Kidney epithelial cell (primary cell): ENCODE results near the gene GRHPR. TPM values are rescaled to one million over a fixed set of nuclear protein-coding genes. Genes with fewer than 3 reads are reported as not detected.
"Not testable (repeated sequence)": the region's sequence is repeated elsewhere in the genome, so short reads cannot be mapped to it uniquely, and the experiment has no call there.

ENCODE experiments used
- DNase-seq: peaks from one replicate; pipeline ENCODE4 v3.0.0-alpha.2; 2010; ENCODE audit warnings: low read depth
- H3K27me3 ChIP-seq: 2 replicates; pipeline ENCODE4 v1.6.0; 2011; ENCODE audit warnings: low read length; ENCODE audit not compliant: control insufficient read depth, insufficient read depth
- H3K36me3 ChIP-seq: 2 replicates; pipeline ENCODE4 v1.5.1; 2011; ENCODE audit warnings: low read length; ENCODE audit not compliant: control insufficient read depth, insufficient read depth
- H3K4me3 ChIP-seq: 2 replicates; pipeline ENCODE4 v1.5.1; 2011; ENCODE audit warnings: low read depth, mild to moderate bottlenecking, control low read depth, low read length
- total RNA-seq: library from RNA; depleted of rRNA; stranded (reverse); fragments of >200 nt; gene quantifications from 2 replicates; pipeline ENCODE4 v1.2.3, GENCODE V29; 2015
- TF ChIP-seq, protein P1 (sequence below): IDR thresholded peaks from 2 replicates; pipeline ENCODE4 v1.5.1; 2011; ENCODE audit warnings: mild to moderate bottlenecking, moderate library complexity, low read length, control low read depth, inconsistent platforms; ENCODE audit not compliant: insufficient read depth, poor library complexity, severe bottlenecking

The GRHPR gene
- total RNA-seq, 1 donor from 2014 or later: 142 TPM

DNA sequence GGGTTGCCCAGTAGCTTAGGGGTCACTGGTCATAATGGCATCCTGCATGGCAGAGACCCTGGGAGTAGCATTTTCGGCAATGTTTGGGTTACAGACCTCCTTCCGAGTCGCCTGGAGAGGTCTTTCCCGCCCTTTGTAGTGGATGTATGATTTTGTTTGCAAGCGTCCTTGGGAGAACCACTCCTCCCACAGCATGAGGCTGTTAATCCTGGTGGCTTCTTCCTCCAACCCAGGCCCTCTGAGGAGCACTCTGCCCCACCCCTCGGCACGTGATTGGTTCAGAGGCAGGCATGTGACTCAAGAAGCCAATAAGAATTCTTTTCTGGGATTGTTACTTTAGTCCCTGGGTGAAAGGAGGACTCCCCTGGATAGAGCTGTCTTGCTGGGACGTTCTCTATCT, 30.2 kb upstream of the GRHPR start:
- H3K27me3 ChIP-seq: peaks cover 3% of the 10 kb centered on the region
- no peaks in the 10 kb centered on the region for H3K36me3 ChIP-seq
- TF ChIP-seq, protein P1, sequence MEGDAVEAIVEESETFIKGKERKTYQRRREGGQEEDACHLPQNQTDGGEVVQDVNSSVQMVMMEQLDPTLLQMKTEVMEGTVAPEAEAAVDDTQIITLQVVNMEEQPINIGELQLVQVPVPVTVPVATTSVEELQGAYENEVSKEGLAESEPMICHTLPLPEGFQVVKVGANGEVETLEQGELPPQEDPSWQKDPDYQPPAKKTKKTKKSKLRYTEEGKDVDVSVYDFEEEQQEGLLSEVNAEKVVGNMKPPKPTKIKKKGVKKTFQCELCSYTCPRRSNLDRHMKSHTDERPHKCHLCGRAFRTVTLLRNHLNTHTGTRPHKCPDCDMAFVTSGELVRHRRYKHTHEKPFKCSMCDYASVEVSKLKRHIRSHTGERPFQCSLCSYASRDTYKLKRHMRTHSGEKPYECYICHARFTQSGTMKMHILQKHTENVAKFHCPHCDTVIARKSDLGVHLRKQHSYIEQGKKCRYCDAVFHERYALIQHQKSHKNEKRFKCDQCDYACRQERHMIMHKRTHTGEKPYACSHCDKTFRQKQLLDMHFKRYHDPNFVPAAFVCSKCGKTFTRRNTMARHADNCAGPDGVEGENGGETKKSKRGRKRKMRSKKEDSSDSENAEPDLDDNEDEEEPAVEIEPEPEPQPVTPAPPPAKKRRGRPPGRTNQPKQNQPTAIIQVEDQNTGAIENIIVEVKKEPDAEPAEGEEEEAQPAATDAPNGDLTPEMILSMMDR: no peak
- DNase-seq: no peak
- no peak overlapping the region for H3K4me3 ChIP-seq

DNA sequence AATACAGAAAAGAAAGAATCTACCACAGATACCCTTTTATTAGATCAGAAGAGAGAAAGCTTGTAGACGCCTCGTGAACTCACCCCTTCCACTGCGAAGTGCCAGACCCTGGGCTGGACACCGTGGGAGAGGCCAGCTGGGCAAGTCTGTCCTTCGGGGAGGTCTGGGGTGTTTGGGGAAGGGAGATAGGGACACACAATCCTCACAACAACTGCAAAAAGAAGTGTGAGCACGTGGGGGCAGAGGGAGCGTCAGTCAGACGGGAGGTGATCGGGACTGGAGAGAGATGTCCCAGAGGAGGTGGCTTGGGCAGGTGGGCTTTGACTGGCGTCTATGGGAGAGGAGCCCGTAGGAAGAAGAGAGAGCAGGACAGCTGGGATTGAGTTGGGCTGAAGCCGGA, 27.3 kb upstream of the GRHPR start:
- TF ChIP-seq, protein P1: no peak
- peaks cover 3% of the 10 kb centered on the region for H3K27me3 ChIP-seq
- no peak overlapping the region for H3K4me3 ChIP-seq
- no peaks in the 10 kb centered on the region for H3K36me3 ChIP-seq
- DNase-seq: no peak

DNA sequence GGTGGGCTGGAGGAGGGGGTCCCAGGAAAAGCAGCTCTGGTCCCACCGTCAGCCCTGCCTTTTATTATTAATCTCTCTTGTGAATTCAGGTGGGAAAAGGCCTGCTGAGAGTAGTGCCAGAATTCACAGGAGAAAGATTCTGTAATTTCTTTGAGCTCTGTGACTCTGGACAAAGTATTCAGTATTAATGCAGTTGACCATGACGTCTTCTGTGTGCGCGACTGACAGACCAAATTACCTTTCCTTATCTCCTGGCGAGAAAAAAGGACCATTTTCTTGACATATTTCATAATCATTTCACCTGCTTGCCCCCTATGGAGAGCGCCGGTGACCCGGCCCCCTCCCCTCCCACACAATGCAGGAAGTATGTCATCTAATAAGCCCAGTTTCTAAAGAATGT, 26.8 kb upstream of the GRHPR start:
- no peak for DNase-seq
- TF ChIP-seq, protein P1: no peak
- no peak overlapping the region for H3K4me3 ChIP-seq
- no peaks in the 10 kb centered on the region for H3K36me3 ChIP-seq
- H3K27me3 ChIP-seq: peaks cover 3% of the 10 kb centered on the region

DNA sequence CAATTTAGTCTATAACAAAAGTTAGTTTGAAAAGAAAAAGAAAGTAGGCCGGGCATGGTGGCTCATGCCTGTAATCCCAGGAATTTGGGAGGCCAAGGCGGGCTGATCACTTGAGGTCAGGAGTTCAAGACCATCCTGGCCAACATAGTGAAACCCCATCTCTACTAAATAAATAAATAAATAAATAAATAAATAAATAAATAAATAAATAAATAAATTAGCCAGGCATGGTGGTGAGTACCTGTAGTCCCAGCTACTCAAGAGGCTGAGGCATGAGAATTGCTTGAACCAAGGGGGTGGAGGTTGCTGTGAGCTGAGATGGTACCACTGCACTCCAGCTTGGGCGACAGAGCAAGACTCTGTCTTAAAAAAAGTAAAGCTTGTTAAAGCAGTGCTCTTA, 24.5 kb upstream of the GRHPR start:
- H3K27me3 ChIP-seq, DNase-seq: not testable (repeated sequence)

DNA sequence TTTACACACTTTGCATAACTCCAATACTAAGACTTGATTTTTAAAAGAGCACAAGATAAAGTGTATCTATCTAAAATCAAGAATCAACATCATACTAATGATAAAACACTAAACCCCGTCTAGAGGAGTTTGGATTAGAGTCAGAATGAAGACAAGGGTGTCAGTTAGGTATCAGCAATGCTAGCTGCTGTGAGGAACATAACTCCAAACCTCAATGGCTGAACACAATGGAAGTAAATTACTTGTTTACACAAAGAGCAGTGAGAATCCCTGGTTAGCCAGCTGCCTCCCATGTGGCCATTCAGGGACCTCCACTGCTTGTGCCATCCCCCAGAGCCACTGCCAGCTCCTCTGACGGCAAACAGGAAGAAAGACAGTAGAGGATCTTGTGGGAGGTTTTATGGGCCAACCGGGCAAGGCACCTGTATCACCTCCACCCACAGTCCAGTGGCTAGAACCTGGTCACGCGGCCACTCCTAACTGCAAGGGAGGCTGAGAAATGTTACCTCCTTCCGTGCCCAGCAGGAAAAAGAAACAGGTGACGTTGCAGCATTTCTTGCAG, 24.0 kb upstream of the GRHPR start:
- H3K4me3 ChIP-seq: no peak overlapping the region
- H3K36me3 ChIP-seq: no peaks in the 10 kb centered on the region
- TF ChIP-seq, protein P1: no peak
- peaks cover 3% of the 10 kb centered on the region for H3K27me3 ChIP-seq
- DNase-seq: no peak

More for the DNA sequence above, 24.5 kb upstream of the GRHPR start:
- H3K36me3 ChIP-seq, H3K4me3 ChIP-seq: not testable (repeated sequence)

DNA sequence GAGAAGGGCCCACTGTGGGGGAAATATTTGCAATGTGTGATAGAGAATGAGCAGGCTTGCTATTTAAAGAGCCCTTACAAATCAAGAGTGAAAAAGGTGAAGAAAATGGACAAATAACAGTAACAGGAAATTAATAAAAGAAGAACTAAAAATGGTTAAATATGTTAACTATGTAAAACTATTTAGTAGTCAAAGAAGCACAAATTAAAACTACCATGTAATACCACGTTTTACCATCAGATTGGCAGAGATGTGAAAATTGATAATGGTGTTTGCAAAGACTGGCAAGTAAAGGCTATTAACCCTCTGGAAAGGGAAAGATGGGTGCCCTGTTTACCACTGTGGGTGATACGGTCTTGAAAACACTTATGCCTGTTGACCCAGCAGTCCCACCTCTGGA, 23.2 kb upstream of the GRHPR start:
- Histone ChIP-seq H3K27me3 (peaks cover 3% of the 10 kb centered on the region), H3K36me3 (no peaks in the 10 kb centered on the region), H3K4me3 (no peak overlapping the region)
- DNase-seq: no peak
- TF ChIP-seq, protein P1: no peak
